ENCODE data around the gene EPB41. TPM values are rescaled to one million over a fixed set of nuclear protein-coding genes. Genes with fewer than 3 reads are reported as not detected.

The EPB41 gene
- total RNA-seq, 2 experiments from 2014 or later = 138 to 145 TPM

- H3K27ac ChIP-seq (ENCODE audit: low read depth in 1 of 2, low read length in 2 of 2) = no peak overlapping the region
- no peak overlapping the region for H3K4me3 ChIP-seq (ENCODE audit: low read length)
- intact Hi-C loops (cut with DNase I, micrococcal nuclease) = loop anchor here (1.0 to 5.0 kb wide), 11 partner anchors 92 to 786 kb away; partner anchors contain the start of gene YTHDF2 (in 1 of the 2)
- H3K36me3 ChIP-seq (ENCODE audit: insufficient read depth, low read length) = no peaks in the 10 kb centered on the region
- Mint-ChIP-seq H3K9me3 (no peaks in the 10 kb centered on the region), H3K27ac (no peak overlapping the region), H3K36me3 (ENCODE audit: low read depth) (no peaks in the 10 kb centered on the region), H3K4me3 (no peak overlapping the region), H3K4me1 (ENCODE audit: low read depth) (peaks cover 7% of the 10 kb centered on the region), H3K27me3 (no peaks in the 10 kb centered on the region)
- ChIA-PET POLR2A (interaction anchor here (0.7 to 1.5 kb wide), 9 partner anchors 32 to 517 kb away, joined by 3 to 13 read pairs (median 3); partner anchors contain the start of genes EPB41, RNU11 and TAF12), CTCF (interaction anchor here (0.6 to 3.1 kb wide), 37 partner anchors 18 to 818 kb away, joined by 3 to 40 read pairs (median 4); partner anchors contain the start of genes SRSF4, TAF12 and YTHDF2)
- H3K9me3 ChIP-seq (ENCODE audit: control insufficient read depth in 1 of 2, insufficient read depth in 1 of 2, low read length in 2 of 2) = no peaks in the 10 kb centered on the region
- DNase-seq (peak; percentile 61 to 88 (median 72)), ATAC-seq (ENCODE audit: poor library complexity) (peak; percentile 84)
- H3K27me3 ChIP-seq (ENCODE audit: control insufficient read depth in 1 of 2, insufficient read depth in 2 of 2, low read length in 2 of 2) = peaks cover 0 to 2% of the 10 kb centered on the region in 2 experiments
- TF ChIP-seq CTCF (IDR thresholded peaks at IDR 0.05) = peak; percentile 97
- peaks cover 11% of the 10 kb centered on the region for H3K4me1 ChIP-seq (ENCODE audit: insufficient read depth, low read length)
Observed at GRCh38 chr1:28877132-28877781, 37.1 kb upstream of the EPB41 start.

GRCh38 chr1:28878796-28879195, 35.6 kb upstream of the EPB41 start:
- intact Hi-C loops (cut with DNase I, micrococcal nuclease) = loop anchor here in 1 of 2 experiments (5.0 kb wide), 2 partner anchors 141 to 631 kb away; partner anchors contain the start of gene YTHDF2
- H3K27ac ChIP-seq (ENCODE audit: low read depth in 1 of 2, low read length in 2 of 2) = no peak overlapping the region
- H3K9me3 ChIP-seq (ENCODE audit: control insufficient read depth in 1 of 2, insufficient read depth in 1 of 2, low read length in 2 of 2) = no peaks in the 10 kb centered on the region
- CTCF ChIA-PET = interaction anchor here (1.0 kb wide), 1 partner anchor 155 kb away, joined by 3 read pairs; no protein-coding TSS in a partner anchor
- H3K4me3 ChIP-seq (ENCODE audit: low read length) = no peak overlapping the region
- POLR2A ChIA-PET = no interaction called here
- no peak overlapping the region for H3K27ac Mint-ChIP-seq
- H3K4me1 ChIP-seq (ENCODE audit: insufficient read depth, low read length) = peaks cover 16% of the 10 kb centered on the region
- no peaks in the 10 kb centered on the region for H3K36me3 Mint-ChIP-seq (ENCODE audit: low read depth)
- H3K27me3 Mint-ChIP-seq = no peaks in the 10 kb centered on the region
- no peak for TF ChIP-seq CTCF (IDR thresholded peaks at IDR 0.05)
- DNase-seq = no peak
- H3K4me1 Mint-ChIP-seq (ENCODE audit: low read depth) = peaks cover 15% of the 10 kb centered on the region
- ATAC-seq (ENCODE audit: poor library complexity) = no peak
- no peak overlapping the region for H3K4me3 Mint-ChIP-seq
- no peaks in the 10 kb centered on the region for H3K36me3 ChIP-seq (ENCODE audit: insufficient read depth, low read length)
- peaks cover 0 to 2% of the 10 kb centered on the region in 2 experiments for H3K27me3 ChIP-seq (ENCODE audit: control insufficient read depth in 1 of 2, insufficient read depth in 2 of 2, low read length in 2 of 2)
- no peaks in the 10 kb centered on the region for H3K9me3 Mint-ChIP-seq

- H3K4me3 ChIP-seq (ENCODE audit: low read length) = no peak overlapping the region
- CTCF ChIA-PET = interaction anchor here (0.5 to 2.4 kb wide), 34 partner anchors 9 to 522 kb away, joined by 3 to 113 read pairs (median 4); partner anchors contain the start of genes EPB41 and SRSF4
- ATAC-seq (ENCODE audit: poor library complexity) = no peak
- intact Hi-C loops (cut with DNase I, micrococcal nuclease) = loop anchor here (1.0 to 5.0 kb wide), 6 partner anchors 101 to 321 kb away; partner anchors contain the start of gene SRSF4 (in 1 of the 2)
- H3K27ac ChIP-seq (ENCODE audit: low read depth in 1 of 2, low read length in 2 of 2) = no peak overlapping the region
- H3K36me3 Mint-ChIP-seq (ENCODE audit: low read depth) = peaks cover 5% of the 10 kb centered on the region
- no peaks in the 10 kb centered on the region for H3K27me3 ChIP-seq (ENCODE audit: control insufficient read depth in 1 of 2, insufficient read depth in 2 of 2, low read length in 2 of 2)
- H3K9me3 Mint-ChIP-seq = no peaks in the 10 kb centered on the region
- H3K4me1 Mint-ChIP-seq (ENCODE audit: low read depth) = peaks cover 44% of the 10 kb centered on the region
- peak; percentile 59 to 89 (median 74) for DNase-seq
- H3K4me3 Mint-ChIP-seq = peak overlapping the region; percentile 3
- H3K4me1 ChIP-seq (ENCODE audit: insufficient read depth, low read length) = peaks cover 47% of the 10 kb centered on the region
- H3K36me3 ChIP-seq (ENCODE audit: insufficient read depth, low read length) = no peaks in the 10 kb centered on the region
- TF ChIP-seq CTCF (IDR thresholded peaks at IDR 0.05) = peak; percentile 95
- H3K27ac Mint-ChIP-seq = peak overlapping the region; percentile 6
- H3K9me3 ChIP-seq (ENCODE audit: control insufficient read depth in 1 of 2, insufficient read depth in 1 of 2, low read length in 2 of 2) = no peaks in the 10 kb centered on the region
- POLR2A ChIA-PET = interaction anchor here (0.7 to 1.2 kb wide), 8 partner anchors 32 to 320 kb away, joined by 3 to 6 read pairs (median 5); partner anchors contain the start of genes EPB41 and SRSF4
- H3K27me3 Mint-ChIP-seq = peaks cover 5% of the 10 kb centered on the region
Observed at GRCh38 chr1:28882009-28882628, 32.2 kb upstream of the EPB41 start.

Measured in CD4-positive, alpha-beta T cell (primary cell).